ENCODE results near the gene AMBP. TPM values are rescaled to one million over a fixed set of nuclear protein-coding genes. Genes with fewer than 3 reads are reported as not detected.

AMBP gene
- total RNA-seq, 1 donor from 2014 or later: 0.40 TPM

- Mint-ChIP-seq H3K4me3 (no peak overlapping the region), H3K27ac (ENCODE audit: unreplicated experiment) (no peak overlapping the region), H3K4me1 (no peaks in the 10 kb centered on the region), H3K9me3 (peaks cover 2% of the 10 kb centered on the region), H3K27me3 (ENCODE audit: low read depth) (no peaks in the 10 kb centered on the region), H3K36me3 (ENCODE audit: low read depth) (peaks cover 25% of the 10 kb centered on the region)
- no peak for DNase-seq (ENCODE audit: low read depth, low spot score)
- TF ChIP-seq CTCF (conservative IDR thresholded peaks at IDR 0.05): no peak
These were observed 23.0 kb downstream of the AMBP start for GRCh38 chr9:114055061-114055460.

GRCh38 chr9:114054191-114054690 lies 23.9 kb downstream of the AMBP start:
- Mint-ChIP-seq H3K9me3 (peaks cover 2% of the 10 kb centered on the region), H3K4me3 (no peak overlapping the region), H3K27ac (ENCODE audit: unreplicated experiment) (no peak overlapping the region), H3K36me3 (ENCODE audit: low read depth) (peaks cover 28% of the 10 kb centered on the region), H3K4me1 (no peaks in the 10 kb centered on the region), H3K27me3 (ENCODE audit: low read depth) (no peaks in the 10 kb centered on the region)
- DNase-seq (ENCODE audit: low read depth, low spot score): no peak
- no peak for TF ChIP-seq CTCF (conservative IDR thresholded peaks at IDR 0.05)

GRCh38 chr9:114053246-114054005 lies 24.7 kb downstream of the AMBP start:
- Mint-ChIP-seq H3K27me3 (ENCODE audit: low read depth) (no peaks in the 10 kb centered on the region), H3K9me3 (peaks cover 2% of the 10 kb centered on the region), H3K36me3 (ENCODE audit: low read depth) (peaks cover 30% of the 10 kb centered on the region), H3K27ac (ENCODE audit: unreplicated experiment) (no peak overlapping the region), H3K4me3 (no peak overlapping the region), H3K4me1 (no peaks in the 10 kb centered on the region)
- DNase-seq (ENCODE audit: low read depth, low spot score): no peak
- no peak for TF ChIP-seq CTCF (conservative IDR thresholded peaks at IDR 0.05)

- no peak for TF ChIP-seq CTCF (conservative IDR thresholded peaks at IDR 0.05)
- Mint-ChIP-seq H3K27ac (ENCODE audit: unreplicated experiment) (no peak overlapping the region), H3K4me1 (no peaks in the 10 kb centered on the region)
These were observed 26.4 kb downstream of the AMBP start for GRCh38 chr9:114051706-114052105.

GRCh38 chr9:114051281-114051680 lies 26.8 kb downstream of the AMBP start:
- DNase-seq (ENCODE audit: low read depth, low spot score): no peak

More at GRCh38 chr9:114051706-114052105, 26.4 kb downstream of the AMBP start:
- DNase-seq (ENCODE audit: low read depth, low spot score): no peak
- no peak overlapping the region for H3K4me3 Mint-ChIP-seq
- no peaks in the 10 kb centered on the region for H3K9me3 Mint-ChIP-seq
- H3K36me3 Mint-ChIP-seq (ENCODE audit: low read depth): peaks cover 36% of the 10 kb centered on the region
- no peaks in the 10 kb centered on the region for H3K27me3 Mint-ChIP-seq (ENCODE audit: low read depth)

More at GRCh38 chr9:114051281-114051680, 26.8 kb downstream of the AMBP start:
- no peaks in the 10 kb centered on the region for H3K27me3 Mint-ChIP-seq (ENCODE audit: low read depth)
- H3K9me3 Mint-ChIP-seq: no peaks in the 10 kb centered on the region
- H3K4me3 Mint-ChIP-seq: no peak overlapping the region
- H3K4me1 Mint-ChIP-seq: no peaks in the 10 kb centered on the region
- TF ChIP-seq CTCF (conservative IDR thresholded peaks at IDR 0.05): no peak
- peaks cover 37% of the 10 kb centered on the region for H3K36me3 Mint-ChIP-seq (ENCODE audit: low read depth)
- no peak overlapping the region for H3K27ac Mint-ChIP-seq (ENCODE audit: unreplicated experiment)

Data from neural crest cell (in vitro differentiated cells).